Dermis microvascular lymphatic vessel endothelial cell (primary cell): ENCODE measurements around the gene UBXN6. TPM values are rescaled to one million over a fixed set of nuclear protein-coding genes. Genes with fewer than 3 reads are reported as not detected.

Experiments used
- DNase-seq, 2 donors: peaks; one replicate each; pipeline versions ENCODE4 v3.0.0 to v3.0.0-alpha.2; 2010; ENCODE audit warnings: low read depth in 2 of 2
- total RNA-seq: library from RNA; depleted of rRNA; stranded (reverse); fragments of >200 nt; gene quantifications from 2 replicates; pipeline ENCODE4 v1.2.1, GENCODE V29; 2014

UBXN6 gene
- total RNA-seq, 1 donor from 2014 or later: 81.3 TPM

- DNase-seq: no peak
These were observed 48.3 kb downstream of the UBXN6 start for GRCh38 chr19:4409123-4409933.

GRCh38 chr19:4406626-4407025 lies 51.0 kb downstream of the UBXN6 start:
- DNase-seq: no peak

GRCh38 chr19:4405977-4406376 lies 51.6 kb downstream of the UBXN6 start:
- DNase-seq: no peak

- DNase-seq: no peak
These were observed 54.4 kb downstream of the UBXN6 start for GRCh38 chr19:4403005-4403761.

- DNase-seq: peak; percentile 100
These were observed 55.2 kb downstream of the UBXN6 start, which contains the start of gene CHAF1A for GRCh38 chr19:4402171-4403004. TSS of gene CHAF1A (plus strand) at chr19:4402640. CDS start at chr19:4402763, 123 bp downstream.

- no peak for DNase-seq
These were observed 55.8 kb downstream of the UBXN6 start for GRCh38 chr19:4401769-4402170.

GRCh38 chr19:4400135-4400936 lies 57.3 kb downstream of the UBXN6 start, which contains the start of gene SH3GL1:
TSS of gene SH3GL1 (minus strand) at chr19:4400547. CDS start at chr19:4400368, 179 bp downstream.
- DNase-seq: peak; percentile 81 to 93

- DNase-seq: no peak
These were observed 57.8 kb downstream of the UBXN6 start for GRCh38 chr19:4399812-4400134.

- peak; percentile 47 for DNase-seq
These were observed 60.4 kb downstream of the UBXN6 start for GRCh38 chr19:4396949-4397783.

Other genes with a start within 250 kb of the UBXN6 start
- 0.26 and 1.5 TPM in 2 replicates for gene EBI3, start 228.3 kb downstream of the UBXN6 start, total RNA-seq
- 15.3 and 17.4 TPM in 2 replicates for gene YJU2, start 210.7 kb downstream of the UBXN6 start, total RNA-seq
- gene SHD, start 178.5 kb downstream of the UBXN6 start, total RNA-seq: not detected in 2 replicates
- not detected in 2 replicates for gene TMIGD2, start 155.4 kb downstream of the UBXN6 start, total RNA-seq
- 6.3 and 7.4 TPM in 2 replicates for gene FSD1, start 153.2 kb downstream of the UBXN6 start, total RNA-seq
- gene STAP2, start 119.0 kb downstream of the UBXN6 start, total RNA-seq: 28.5 and 38.2 TPM in 2 replicates
- gene MPND, start 114.2 kb downstream of the UBXN6 start, total RNA-seq: 5.8 and 8.7 TPM in 2 replicates
- gene SH3GL1, start 57.2 kb downstream of the UBXN6 start, total RNA-seq: 50.6 and 85.3 TPM in 2 replicates
- gene CHAF1A, start 55.2 kb downstream of the UBXN6 start, total RNA-seq: 8.7 and 11.6 TPM in 2 replicates
- 37.3 and 41.8 TPM in 2 replicates for gene HDGFL2, start 14.5 kb upstream of the UBXN6 start, total RNA-seq
- 0.64 and 1.4 TPM in 2 replicates for gene PLIN4, start 60.7 kb upstream of the UBXN6 start, total RNA-seq
- gene PLIN5, start 77.4 kb upstream of the UBXN6 start, total RNA-seq: 3.5 and 11.1 TPM in 2 replicates
- gene LRG1, start 82.2 kb upstream of the UBXN6 start, total RNA-seq: 0.90 and 2.1 TPM in 2 replicates
- gene SEMA6B, start 101.9 kb upstream of the UBXN6 start, total RNA-seq: 47.2 and 69.4 TPM in 2 replicates
- 68.8 and 83.8 TPM in 2 replicates for gene TNFAIP8L1, start 181.7 kb upstream of the UBXN6 start, total RNA-seq
- gene MYDGF, start 212.5 kb upstream of the UBXN6 start, total RNA-seq: 148 and 176 TPM in 2 replicates